Measurements from ENCODE around the gene DGLUCY. TPM values are rescaled to one million over a fixed set of nuclear protein-coding genes. Genes with fewer than 3 reads are reported as not detected.

DGLUCY gene
- total and polyA plus RNA-seq, 2 of the 8 experiments (the other 6 are each of a cell fraction or from before 2014, with no cell fraction given) = 24.9 to 31.8 TPM

GRCh38 chr14:91075553-91075952 is 38.3 kb upstream of the DGLUCY start:
- no peaks in the 10 kb centered on the region for H3K27me3 ChIP-seq (replicated peaks in 1 of 4; ENCODE audit: control insufficient read depth in 3 of 4, extremely low read depth in 1 of 4, insufficient read depth in 3 of 4, low read length in 3 of 4)
- no peak for TF ChIP-seq SUZ12 (IDR thresholded peaks at IDR 0.05; ENCODE audit: low read length)

More at GRCh38 chr14:91075553-91075952, 38.3 kb upstream of the DGLUCY start:
- Histone ChIP-seq H2BK20ac (ENCODE audit: low read length) (no peak overlapping the region), H4K20me1 (replicated peaks in 1 of 2; ENCODE audit: control insufficient read depth in 1 of 2, insufficient read depth in 2 of 2, low read length in 2 of 2) (no peaks in the 10 kb centered on the region), H3K18ac (ENCODE audit: extremely low read depth, low read length) (no peak overlapping the region), H3K9me3 (ENCODE audit: insufficient read depth in 2 of 2, low read depth in 1 of 2, low read length in 1 of 2) (no peaks in the 10 kb centered on the region), H3K56ac (replicated peaks; ENCODE audit: insufficient read length, low read depth, low read length) (no peak overlapping the region), H3K79me1 (ENCODE audit: low read depth, low read length) (no peaks in the 10 kb centered on the region), H3K23ac (ENCODE audit: insufficient read length) (no peak overlapping the region), H3K4me1 (replicated peaks in 1 of 4; ENCODE audit: control insufficient read depth in 3 of 4, insufficient read depth in 4 of 4, low read length in 3 of 4) (no peaks in the 10 kb centered on the region; a peak in 1 of 7 replicates), H2BK120ac (replicated peaks; ENCODE audit: low read depth, low read length) (no peak overlapping the region), H2BK12ac (ENCODE audit: low read depth, low read length) (no peak overlapping the region), H3K4ac (replicated peaks; ENCODE audit: insufficient read length, low read depth, low read length) (no peak overlapping the region), H4K8ac (ENCODE audit: extremely low read depth, insufficient read depth, low read length) (no peak overlapping the region), H3K36me3 (ENCODE audit: control insufficient read depth in 2 of 4, insufficient read depth in 4 of 4, low read length in 3 of 4) (no peaks in the 10 kb centered on the region), H3K4me3 (ENCODE audit: extremely low read depth in 1 of 4, insufficient read depth in 2 of 4, low read depth in 3 of 4, low read length in 4 of 4) (no peak overlapping the region), H3K4me2 (ENCODE audit: insufficient read depth in 1 of 2, low read depth in 2 of 2, low read length in 2 of 2) (no peak overlapping the region), H3K23me2 (ENCODE audit: low read depth, low read length) (no peaks in the 10 kb centered on the region; the same call in 1 of the 2 replicates), H2BK15ac (ENCODE audit: low read length) (no peak overlapping the region), H2AK5ac (ENCODE audit: low read depth, low read length) (no peak overlapping the region), H2AFZ (ENCODE audit: low read length) (no peak overlapping the region), H4K5ac (ENCODE audit: insufficient read length, low read depth, low read length) (no peak overlapping the region), H2BK5ac (ENCODE audit: low read depth, low read length) (no peak overlapping the region), H3K9ac (replicated peaks in 1 of 4; ENCODE audit: extremely low read depth in 1 of 4, low read depth in 3 of 4, low read length in 3 of 4) (no peak overlapping the region), H3K14ac (ENCODE audit: insufficient read length) (no peak overlapping the region), H3K79me2 (ENCODE audit: control insufficient read depth in 1 of 2, insufficient read depth in 2 of 2, low read length in 2 of 2) (no peaks in the 10 kb centered on the region), H4K91ac (replicated peaks; ENCODE audit: insufficient read length, low read length) (no peak overlapping the region), H3K27ac (ENCODE audit: low read depth, low read length) (no peak overlapping the region)
- 91% methylated on average over 5 of the region's 5 CpGs; no CpG with 5 or more reads in 1 of the 2 experiments for WGBS, 2 experiments (ENCODE audit: extremely low coverage in 1 of 2, insufficient coverage in 1 of 2, insufficient read length in 1 of 2, insufficient replicate concordance in 2 of 2, low coverage in 1 of 2, low lambda C conversion rate in 2 of 2, missing lambda C conversion rate in 1 of 2)
- DNase-seq (ENCODE audit: low read depth in 1 of 2, low spot score in 2 of 2) (no peak), FAIRE-seq (no peak)
- CTCF ChIA-PET (ENCODE audit: partially characterized antibody) = interaction anchor here (0.7 kb wide), 1 partner anchor 233 kb away, joined by 3 read pairs; no protein-coding TSS in a partner anchor
- POLR2A ChIA-PET (ENCODE audit: partially characterized antibody) = interaction anchor here (0.8 kb wide), 1 partner anchor 14 kb away, joined by 4 read pairs; no protein-coding TSS in a partner anchor
